HepG2 (cell line): Measurements from ENCODE around the gene MTCP1. TPM values are rescaled to one million over a fixed set of nuclear protein-coding genes. Genes with fewer than 3 reads are reported as not detected.

Source experiments
- ATAC-seq: fragments of 200-7000 bp; cut with Tn5 transposase; 3 replicates; pipeline ENCODE4 v1.9.1; 2020; ENCODE audit warnings: mild to moderate bottlenecking, moderate library complexity
- BruUV-seq: library from RNA; stranded (reverse); fragments of 400-500 nt; replicated peaks from 2 replicates; lab custom pipeline; 2021; lab: Mats Ljungman, UMichigan
- CTCF ChIA-PET: fragments of 300-600 bp; formaldehyde crosslinking; extraction: SDS; loops from one replicate; lab custom pipeline; 2021; ENCODE audit warnings: low total read pairs, inconsistent platforms, low intra/inter-chr PET ratio; lab: Yijun Ruan, JAX
- POLR2A ChIA-PET: fragments of 350-600 bp; sonication (Branson Sonifier 250); formaldehyde crosslinking; loops from one replicate; lab custom pipeline; 2020; ENCODE audit warnings: antibody characterized with exemption, inconsistent platforms; lab: Yijun Ruan, JAX
- DNase-seq: peaks from one replicate; pipeline ENCODE4 v3.0.0-alpha.2; 2015; ENCODE audit warnings: low spot score
- FAIRE-seq: peaks from 3 replicates; lab custom pipeline; 2011; peaks lifted over from hg19 to GRCh38; lab: Jason Lieb, UNC
- H2AFZ ChIP-seq: one replicate; pipeline ENCODE4 v1.6.1; 2011; ENCODE audit warnings: low read length, inconsistent platforms
- H3K27ac ChIP-seq: fragments of 300-600 bp; 3 replicates; pipeline ENCODE4 v1.8.0; 2011; ENCODE audit warnings: mixed run types, mild to moderate bottlenecking, mixed read lengths, low read length, inconsistent platforms; ENCODE audit not compliant: insufficient read depth; ENCODE audit errors: extremely low read length
- H3K27me3 ChIP-seq, 2 experiments: fragments of 200-600 bp in 1 of 2; 2 replicates in 1 of 2; 3 replicates in 1 of 2; pipeline versions ENCODE4 v1.6.0 to v1.8.0; 2011; ENCODE audit warnings: low read length in 2 of 2, mild to moderate bottlenecking in 2 of 2, moderate library complexity in 2 of 2, inconsistent platforms in 1 of 2; ENCODE audit not compliant: insufficient read depth in 2 of 2, control insufficient read depth in 1 of 2
- H3K36me3 ChIP-seq, 2 experiments: fragments of 200-600 bp in 1 of 2; replicated peaks in 1 of 2; 2 replicates in 1 of 2; 3 replicates in 1 of 2; pipeline versions ENCODE4 v1.5.1 to v1.8.0; 2011; ENCODE audit warnings: low read length in 2 of 2, inconsistent platforms in 1 of 2; ENCODE audit not compliant: insufficient read depth in 2 of 2, control insufficient read depth in 1 of 2
- H3K4me1 ChIP-seq: 2 replicates; pipeline ENCODE4 v1.5.1; 2012; ENCODE audit warnings: low read length, inconsistent platforms; ENCODE audit not compliant: insufficient read depth
- H3K4me2 ChIP-seq: 2 replicates; pipeline ENCODE4 v1.6.0; 2011; ENCODE audit warnings: low read depth, low read length, inconsistent platforms
- H3K4me3 ChIP-seq, 3 experiments: fragments of 200-600 bp in 1 of 3; sonication (generic), shearing (Covaris generic) in 1 of 3; replicated peaks in 1 of 3; 2 replicates each; pipeline ENCODE4 v1.5.1; 2011 to 2016; ENCODE audit warnings: low read length in 3 of 3, inconsistent platforms in 2 of 3, low read depth in 2 of 3, mild to moderate bottlenecking in 2 of 3, control low read depth in 1 of 3, mixed read lengths in 1 of 3; ENCODE audit not compliant: insufficient read depth in 1 of 3
- H3K79me2 ChIP-seq: one replicate; pipeline ENCODE4 v1.6.1; 2011; ENCODE audit warnings: low read length, inconsistent platforms; ENCODE audit not compliant: insufficient read depth
- H3K9ac ChIP-seq: 2 replicates; pipeline ENCODE4 v1.6.0; 2011; ENCODE audit warnings: mild to moderate bottlenecking, low read depth, low read length, inconsistent platforms; ENCODE audit not compliant: insufficient read depth
- H3K9me3 ChIP-seq: 2 replicates; pipeline ENCODE4 v1.5.1; 2012; ENCODE audit warnings: mild to moderate bottlenecking, low read length
- H4K20me1 ChIP-seq: 2 replicates; pipeline ENCODE4 v1.6.0; 2011; ENCODE audit warnings: inconsistent platforms, mild to moderate bottlenecking, low read length, moderate library complexity; ENCODE audit not compliant: insufficient read depth
- ARNT2 ChIP-seq: sonication (generic); formaldehyde crosslinking; IDR thresholded peaks from 2 replicates; pipeline ENCODE4 v1.8.0; 2022; ENCODE audit warnings: mild to moderate bottlenecking, low read depth, missing genetic modification reagents, moderate library complexity
- ATM ChIP-seq: fragments of 450-650 bp; IDR thresholded peaks from 2 replicates; pipeline ENCODE4 v1.7.1; 2017; ENCODE audit warnings: mild to moderate bottlenecking, borderline replicate concordance
- HDAC1 ChIP-seq: sonication (generic); formaldehyde crosslinking; IDR thresholded peaks from 2 replicates; pipeline ENCODE4 v1.5.1; 2020; ENCODE audit warnings: mild to moderate bottlenecking, missing genetic modification reagents
- HOXD1 ChIP-seq: sonication (generic); formaldehyde crosslinking; IDR thresholded peaks from 2 replicates; pipeline ENCODE4 v1.5.0; 2020; ENCODE audit warnings: missing genetic modification reagents
- PHF20 ChIP-seq: sonication (generic); formaldehyde crosslinking; IDR thresholded peaks from 2 replicates; pipeline ENCODE4 v1.5.0; 2020; ENCODE audit warnings: mild to moderate bottlenecking, missing genetic modification reagents
- ZBTB7B ChIP-seq: sonication (generic); formaldehyde crosslinking; IDR thresholded peaks from 2 replicates; pipeline ENCODE4 v1.4.0; 2020; ENCODE audit warnings: missing genetic modification reagents
- ZNF136 ChIP-seq: sonication (generic); formaldehyde crosslinking; IDR thresholded peaks from 2 replicates; pipeline ENCODE4 v1.8.1; 2022; ENCODE audit warnings: low read depth, mild to moderate bottlenecking, moderate library complexity, missing genetic modification reagents
- ZNF431 ChIP-seq: sonication (generic); formaldehyde crosslinking; IDR thresholded peaks from 2 replicates; pipeline ENCODE4 v1.9.0; 2022; ENCODE audit warnings: missing genetic modification reagents, low read depth, mild to moderate bottlenecking, borderline replicate concordance
- ZNF709 ChIP-seq: sonication (generic); formaldehyde crosslinking; IDR thresholded peaks from 2 replicates; pipeline ENCODE4 v1.5.0; 2020; ENCODE audit warnings: mild to moderate bottlenecking, missing genetic modification reagents
- ZSCAN31 ChIP-seq: sonication (generic); formaldehyde crosslinking; IDR thresholded peaks from 2 replicates; pipeline ENCODE4 v1.5.0; 2020; ENCODE audit warnings: low read depth, mild to moderate bottlenecking, missing genetic modification reagents
- WGBS: methylation state at CpG from one replicate; pipeline ENCODE4 v1.1.6; 2017; ENCODE audit warnings: low lambda C conversion rate; 5-methylcytosine and 5-hydroxymethylcytosine counted together
- in situ Hi-C: cut with HindIII; loops from 2 replicates; pipeline ENCODE4 v1.10.0; 2017; ENCODE audit warnings: low pct_unique_long_range_greater_than_20kb; ENCODE audit not compliant: extremely low pct_ligation_motif_present
- intact Hi-C: fragments of 100-400 bp; cut with micrococcal nuclease; formaldehyde crosslinking; loops from one replicate; pipeline ENCODE4 v1.10.0; 2022; ENCODE audit not compliant: unreplicated experiment
- polyA plus RNA-seq, 8 experiments: library from polyadenylated mRNA; depleted of rRNA in 3 of 8; stranded (reverse) in 7 of 8; unstranded in 1 of 8; fragments of >200 nt; fragmentation: Illumina TruSeq in 4 of 8; extraction: Trizol in 4 of 8; gene quantifications; 2 replicates each; pipeline versions ENCODE4 v1.2.1 to v1.2.3, GENCODE V29; 2011 to 2016; ENCODE audit warnings: low read depth in 4 of 8, missing spikeins in 1 of 8, mixed read lengths in 1 of 8; ENCODE audit not compliant: insufficient read depth in 1 of 8
- total RNA-seq, 5 experiments: library from RNA; depleted of rRNA; stranded (reverse); fragments of >200 nt; fragmentation: Illumina TruSeq; extraction: Trizol; gene quantifications; 2 replicates each; pipeline ENCODE4 v1.2.3, GENCODE V29; 2016; ENCODE audit warnings: low read depth in 1 of 5
- TF ChIP-seq, protein P1 (sequence below): sonication (generic); formaldehyde crosslinking; IDR thresholded peaks from 2 replicates; pipeline ENCODE4 v1.5.1; 2020; ENCODE audit warnings: mild to moderate bottlenecking, missing genetic modification reagents, moderate library complexity
- TF ChIP-seq, protein P2 (sequence below): IDR thresholded peaks from 2 replicates; pipeline ENCODE4 v1.6.1; 2016; ENCODE audit warnings: mild to moderate bottlenecking, missing biosample characterization, missing genetic modification reagents
- TF ChIP-seq, protein P3 (sequence below): sonication (generic); formaldehyde crosslinking; IDR thresholded peaks from 2 replicates; pipeline ENCODE4 v1.4.0; 2020; ENCODE audit warnings: missing genetic modification reagents, mild to moderate bottlenecking, borderline replicate concordance
- TF ChIP-seq, protein P4 (sequence below): sonication (generic); formaldehyde crosslinking; conservative IDR thresholded peaks from 2 replicates; pipeline ENCODE4 v1.8.0; 2022; ENCODE audit warnings: mild to moderate bottlenecking, moderate library complexity, missing genetic modification reagents

Gene MTCP1
- total and polyA plus RNA-seq, 2 of the 13 experiments (the other 11 are each of a cell fraction or from before 2014, with no cell fraction given), result 5.1 to 18.9 TPM

DNA sequence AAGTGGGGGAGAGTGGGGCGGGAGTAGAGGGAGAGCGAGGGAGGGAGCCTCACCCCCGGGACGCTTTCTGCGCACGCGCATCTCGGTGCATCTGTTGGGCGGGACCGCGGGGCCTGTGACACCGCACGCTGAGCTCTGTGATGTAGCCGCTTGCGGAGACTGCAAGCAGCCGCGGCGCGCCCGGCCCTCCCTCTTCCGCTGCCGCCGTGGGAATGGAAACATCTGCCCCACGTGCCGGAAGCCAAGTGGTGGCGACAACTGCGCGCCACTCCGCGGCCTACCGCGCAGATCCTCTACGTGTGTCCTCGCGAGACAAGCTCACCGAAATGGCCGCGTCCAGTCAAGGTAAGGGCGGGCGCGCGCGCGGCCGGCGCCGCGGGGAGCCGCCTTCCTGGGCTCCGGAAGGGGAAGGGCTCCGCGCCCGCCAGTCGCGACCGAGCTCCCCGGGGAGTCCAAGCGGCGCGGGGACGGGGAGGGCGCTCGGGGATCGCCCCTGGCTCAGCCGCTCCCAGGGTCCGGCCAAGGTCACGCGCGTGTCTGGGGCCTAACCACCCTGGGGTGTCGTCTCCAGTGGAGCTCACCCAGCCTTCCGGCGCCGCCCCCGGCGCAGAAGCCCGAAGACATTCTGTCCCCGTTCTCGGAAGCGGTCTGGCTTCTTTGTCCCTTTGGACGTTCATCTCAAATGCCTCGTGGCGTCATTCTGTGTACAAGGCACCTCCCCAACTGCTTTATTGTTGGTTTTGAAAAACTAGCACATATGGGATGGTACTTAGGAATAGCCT is 44.0 kb downstream of the MTCP1 start, which contains the start of gene FUNDC2:
Gene FUNDC2 (plus strand): TSS at position 118 of the 782 bp plus-strand sequence. CDS start 95 bp downstream, at position 213.
- H3K9ac ChIP-seq, result peak within 1 kb of the TSS; percentile 89
- ATAC-seq, result peak; percentile 93
- peaks cover 31% of the 10 kb centered on the region for H3K79me2 ChIP-seq
- H4K20me1 ChIP-seq, result no peaks in the 10 kb centered on the region
- ChIA-PET POLR2A (interaction anchor here (1.1 to 1.4 kb wide), 5 partner anchors 20 to 190 kb away, joined by 4 to 15 read pairs (median 7); partner anchors contain the start of gene VBP1), CTCF (no interaction called here)
- peak within 1 kb of the TSS; percentile 63 to 89 (median 78) for H3K4me3 ChIP-seq
- H3K27ac ChIP-seq, result peak within 1 kb of the TSS; percentile 97
- no peaks in the 10 kb centered on the region for H3K36me3 ChIP-seq
- H3K4me1 ChIP-seq, result peaks cover 33% of the 10 kb centered on the region; the same call in 1 of the 2 replicates
- no TSS peak for BruUV-seq
- H2AFZ ChIP-seq, result no peak within 1 kb of the TSS
- no peaks in the 10 kb centered on the region; a peak in 1 of 5 replicates for H3K27me3 ChIP-seq
- H3K4me2 ChIP-seq, result peak within 1 kb of the TSS; percentile 73
- WGBS, result no CpG with 5 or more reads among the region's 82 CpGs
- peak; percentile 87 for DNase-seq
- intact Hi-C loops, result loop anchor here (1.0 to 5.0 kb wide), 2 partner anchors 39 to 45 kb away; partner anchors contain the start of genes BRCC3, CMC4 and MTCP1
- peak; percentile 89 for FAIRE-seq
- in situ Hi-C loops, result no loop called here
- H3K9me3 ChIP-seq, result no peaks in the 10 kb centered on the region
- TF ChIP-seq, protein P1, sequence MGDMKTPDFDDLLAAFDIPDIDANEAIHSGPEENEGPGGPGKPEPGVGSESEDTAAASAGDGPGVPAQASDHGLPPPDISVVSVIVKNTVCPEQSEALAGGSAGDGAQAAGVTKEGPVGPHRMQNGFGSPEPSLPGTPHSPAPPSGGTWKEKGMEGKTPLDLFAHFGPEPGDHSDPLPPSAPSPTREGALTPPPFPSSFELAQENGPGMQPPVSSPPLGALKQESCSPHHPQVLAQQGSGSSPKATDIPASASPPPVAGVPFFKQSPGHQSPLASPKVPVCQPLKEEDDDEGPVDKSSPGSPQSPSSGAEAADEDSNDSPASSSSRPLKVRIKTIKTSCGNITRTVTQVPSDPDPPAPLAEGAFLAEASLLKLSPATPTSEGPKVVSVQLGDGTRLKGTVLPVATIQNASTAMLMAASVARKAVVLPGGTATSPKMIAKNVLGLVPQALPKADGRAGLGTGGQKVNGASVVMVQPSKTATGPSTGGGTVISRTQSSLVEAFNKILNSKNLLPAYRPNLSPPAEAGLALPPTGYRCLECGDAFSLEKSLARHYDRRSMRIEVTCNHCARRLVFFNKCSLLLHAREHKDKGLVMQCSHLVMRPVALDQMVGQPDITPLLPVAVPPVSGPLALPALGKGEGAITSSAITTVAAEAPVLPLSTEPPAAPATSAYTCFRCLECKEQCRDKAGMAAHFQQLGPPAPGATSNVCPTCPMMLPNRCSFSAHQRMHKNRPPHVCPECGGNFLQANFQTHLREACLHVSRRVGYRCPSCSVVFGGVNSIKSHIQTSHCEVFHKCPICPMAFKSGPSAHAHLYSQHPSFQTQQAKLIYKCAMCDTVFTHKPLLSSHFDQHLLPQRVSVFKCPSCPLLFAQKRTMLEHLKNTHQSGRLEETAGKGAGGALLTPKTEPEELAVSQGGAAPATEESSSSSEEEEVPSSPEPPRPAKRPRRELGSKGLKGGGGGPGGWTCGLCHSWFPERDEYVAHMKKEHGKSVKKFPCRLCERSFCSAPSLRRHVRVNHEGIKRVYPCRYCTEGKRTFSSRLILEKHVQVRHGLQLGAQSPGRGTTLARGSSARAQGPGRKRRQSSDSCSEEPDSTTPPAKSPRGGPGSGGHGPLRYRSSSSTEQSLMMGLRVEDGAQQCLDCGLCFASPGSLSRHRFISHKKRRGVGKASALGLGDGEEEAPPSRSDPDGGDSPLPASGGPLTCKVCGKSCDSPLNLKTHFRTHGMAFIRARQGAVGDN, result peak; percentile 93
- TF ChIP-seq PHF20 (CRISPR knock-in tag) (peak; percentile 57; the same call in 1 of the 2 replicates), ZNF136 (no peak), ZBTB7B (CRISPR knock-in tag) (no peak), ZNF431 (CRISPR knock-in tag) (0 out of 2 replicates have a peak, but pooled peaks have one; percentile 35), ZNF709 (peak; percentile 75; the same call in 1 of the 2 replicates), HDAC1 (peak; percentile 46; the same call in 1 of the 2 replicates), HOXD1 (CRISPR knock-in tag) (no peak), ZSCAN31 (CRISPR knock-in tag) (peak; percentile 49; the same call in 1 of the 2 replicates), ATM (no peak), ARNT2 (CRISPR knock-in tag) (peak; percentile 60; the same call in 1 of the 2 replicates)
- TF ChIP-seq, protein P2, sequence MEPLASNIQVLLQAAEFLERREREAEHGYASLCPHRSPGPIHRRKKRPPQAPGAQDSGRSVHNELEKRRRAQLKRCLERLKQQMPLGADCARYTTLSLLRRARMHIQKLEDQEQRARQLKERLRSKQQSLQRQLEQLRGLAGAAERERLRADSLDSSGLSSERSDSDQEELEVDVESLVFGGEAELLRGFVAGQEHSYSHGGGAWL (CRISPR knock-in tag), result peak; percentile 69; the same call in 1 of the 2 replicates
- TF ChIP-seq, protein P3, sequence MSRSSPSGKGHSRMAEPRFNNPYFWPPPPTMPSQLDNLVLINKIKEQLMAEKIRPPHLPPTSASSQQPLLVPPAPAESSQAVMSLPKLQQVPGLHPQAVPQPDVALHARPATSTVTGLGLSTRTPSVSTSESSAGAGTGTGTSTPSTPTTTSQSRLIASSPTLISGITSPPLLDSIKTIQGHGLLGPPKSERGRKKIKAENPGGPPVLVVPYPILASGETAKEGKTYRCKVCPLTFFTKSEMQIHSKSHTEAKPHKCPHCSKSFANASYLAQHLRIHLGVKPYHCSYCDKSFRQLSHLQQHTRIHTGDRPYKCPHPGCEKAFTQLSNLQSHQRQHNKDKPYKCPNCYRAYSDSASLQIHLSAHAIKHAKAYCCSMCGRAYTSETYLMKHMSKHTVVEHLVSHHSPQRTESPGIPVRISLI (CRISPR knock-in tag), result no peak
- TF ChIP-seq, protein P4, sequence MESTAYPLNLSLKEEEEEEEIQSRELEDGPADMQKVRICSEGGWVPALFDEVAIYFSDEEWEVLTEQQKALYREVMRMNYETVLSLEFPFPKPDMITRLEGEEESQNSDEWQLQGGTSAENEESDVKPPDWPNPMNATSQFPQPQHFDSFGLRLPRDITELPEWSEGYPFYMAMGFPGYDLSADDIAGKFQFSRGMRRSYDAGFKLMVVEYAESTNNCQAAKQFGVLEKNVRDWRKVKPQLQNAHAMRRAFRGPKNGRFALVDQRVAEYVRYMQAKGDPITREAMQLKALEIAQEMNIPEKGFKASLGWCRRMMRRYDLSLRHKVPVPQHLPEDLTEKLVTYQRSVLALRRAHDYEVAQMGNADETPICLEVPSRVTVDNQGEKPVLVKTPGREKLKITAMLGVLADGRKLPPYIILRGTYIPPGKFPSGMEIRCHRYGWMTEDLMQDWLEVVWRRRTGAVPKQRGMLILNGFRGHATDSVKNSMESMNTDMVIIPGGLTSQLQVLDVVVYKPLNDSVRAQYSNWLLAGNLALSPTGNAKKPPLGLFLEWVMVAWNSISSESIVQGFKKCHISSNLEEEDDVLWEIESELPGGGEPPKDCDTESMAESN (CRISPR knock-in tag), result 0 out of 2 replicates have a peak, but pooled peaks have one; percentile 32
